GM21529 (cell line): ENCODE results near the gene ATE1.
"Not testable (repeated sequence)": the region's sequence is repeated elsewhere in the genome, so short reads cannot be mapped to it uniquely, and the experiment has no call there.

Experiments used
- ATAC-seq: cut with Tn5 transposase; IDR thresholded peaks from one replicate; pipeline ENCODE4 v1.9.1; 2021; ENCODE audit not compliant: unreplicated experiment

The ATE1 gene

GRCh38 chr10:121833387-121833786 lies 94.4 kb downstream of the ATE1 start:
- no peak for ATAC-seq

- ATAC-seq, result no peak
Measured at GRCh38 chr10:121832647-121833046, 95.2 kb downstream of the ATE1 start.

- no peak for ATAC-seq
Measured at GRCh38 chr10:121831777-121832176, 96.1 kb downstream of the ATE1 start.

GRCh38 chr10:121831237-121831636 lies 96.6 kb downstream of the ATE1 start:
- ATAC-seq, result no peak

GRCh38 chr10:121830101-121830500 lies 97.7 kb downstream of the ATE1 start:
- no peak for ATAC-seq

- no peak for ATAC-seq
Measured at GRCh38 chr10:121828045-121828444, 99.8 kb downstream of the ATE1 start.

- ATAC-seq, result not testable (repeated sequence)
Measured at GRCh38 chr10:121826773-121827172, 101.1 kb downstream of the ATE1 start.

- ATAC-seq, result peak; percentile 49
Measured at GRCh38 chr10:121823993-121824463, 103.8 kb downstream of the ATE1 start.

GRCh38 chr10:121822724-121823123 lies 105.1 kb downstream of the ATE1 start:
- no peak for ATAC-seq

GRCh38 chr10:121822180-121822579 lies 105.7 kb downstream of the ATE1 start:
- ATAC-seq, result peak; percentile 50

GRCh38 chr10:121819049-121819448 lies 108.8 kb downstream of the ATE1 start:
- ATAC-seq, result no peak

GRCh38 chr10:121818599-121818998 lies 109.2 kb downstream of the ATE1 start:
- ATAC-seq, result no peak

- ATAC-seq, result no peak
Measured at GRCh38 chr10:121816197-121816596, 111.6 kb downstream of the ATE1 start.

- no peak for ATAC-seq
Measured at GRCh38 chr10:121813857-121814256, 114.0 kb downstream of the ATE1 start.

GRCh38 chr10:121813211-121813815 lies 114.5 kb downstream of the ATE1 start:
- ATAC-seq, result no peak

GRCh38 chr10:121812031-121812430 lies 115.8 kb downstream of the ATE1 start:
- no peak for ATAC-seq

- ATAC-seq, result no peak
Measured at GRCh38 chr10:121811386-121811785, 116.4 kb downstream of the ATE1 start.

GRCh38 chr10:121808835-121809234 lies 119.0 kb downstream of the ATE1 start:
- ATAC-seq, result no peak

- ATAC-seq, result no peak
Measured at GRCh38 chr10:121804460-121804859, 123.4 kb downstream of the ATE1 start.

GRCh38 chr10:121803611-121804010 lies 124.2 kb downstream of the ATE1 start:
- ATAC-seq, result no peak

- no peak for ATAC-seq
Measured at GRCh38 chr10:121800831-121801230, 127.0 kb downstream of the ATE1 start.

GRCh38 chr10:121800146-121800545 lies 127.7 kb downstream of the ATE1 start:
- ATAC-seq, result no peak

GRCh38 chr10:121797490-121797889 lies 130.3 kb downstream of the ATE1 start:
- ATAC-seq, result no peak
